ENCODE results near the gene FGF11. TPM values are rescaled to one million over a fixed set of nuclear protein-coding genes. Genes with fewer than 3 reads are reported as not detected.
"Not testable (repeated sequence)": the region's sequence is repeated elsewhere in the genome, so short reads cannot be mapped to it uniquely, and the experiment has no call there.

Gene FGF11
- total RNA-seq, 1 experiment from 2014 or later, result not detected

DNA sequence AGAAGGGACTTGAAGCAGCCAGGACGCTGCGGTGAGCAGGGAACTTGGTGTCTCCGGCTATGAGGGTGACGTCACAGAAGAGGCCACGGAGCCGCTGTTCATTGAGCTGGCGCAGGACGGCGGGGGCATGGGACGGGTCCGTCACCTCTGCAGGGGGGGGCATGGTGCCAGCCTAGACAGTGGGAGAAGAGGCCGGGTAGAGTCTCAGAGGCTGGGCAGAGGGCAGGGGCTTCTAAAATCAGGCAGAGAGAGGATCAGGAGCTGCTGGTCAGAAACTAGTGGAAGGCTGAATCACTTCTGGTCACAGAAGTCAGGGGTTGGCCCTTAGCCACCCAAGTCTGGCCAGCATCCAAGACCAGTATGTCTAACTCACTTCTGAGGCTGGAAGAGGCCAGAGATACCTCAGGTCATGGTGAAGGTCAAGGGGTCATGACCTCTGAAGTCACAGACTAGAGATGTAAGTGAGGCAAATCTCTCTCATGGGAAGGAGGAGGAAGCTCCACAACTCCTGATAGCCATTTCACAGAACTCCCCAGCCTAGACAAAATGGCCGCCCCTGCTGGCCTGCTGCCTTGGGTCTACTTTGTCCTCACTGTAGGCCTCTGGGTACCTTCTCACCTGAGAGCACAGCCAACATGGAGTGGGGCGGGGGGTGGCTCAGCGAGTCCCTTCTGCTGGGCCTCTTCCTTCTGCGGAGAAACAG is 27.5 kb downstream of the FGF11 start:
- no peak overlapping the region for H3K4me3 ChIP-seq
- H3K27ac ChIP-seq, result no peak overlapping the region
- DNase-seq (ENCODE audit: low read depth in 1 of 2, low spot score in 2 of 2), result no peak
- peaks cover 48% of the 10 kb centered on the region for H3K36me3 ChIP-seq
- no peaks in the 10 kb centered on the region for H3K27me3 ChIP-seq (replicated peaks)
- H3K4me1 ChIP-seq (replicated peaks), result no peaks in the 10 kb centered on the region
- no peaks in the 10 kb centered on the region for H3K9me3 ChIP-seq (replicated peaks)

DNA sequence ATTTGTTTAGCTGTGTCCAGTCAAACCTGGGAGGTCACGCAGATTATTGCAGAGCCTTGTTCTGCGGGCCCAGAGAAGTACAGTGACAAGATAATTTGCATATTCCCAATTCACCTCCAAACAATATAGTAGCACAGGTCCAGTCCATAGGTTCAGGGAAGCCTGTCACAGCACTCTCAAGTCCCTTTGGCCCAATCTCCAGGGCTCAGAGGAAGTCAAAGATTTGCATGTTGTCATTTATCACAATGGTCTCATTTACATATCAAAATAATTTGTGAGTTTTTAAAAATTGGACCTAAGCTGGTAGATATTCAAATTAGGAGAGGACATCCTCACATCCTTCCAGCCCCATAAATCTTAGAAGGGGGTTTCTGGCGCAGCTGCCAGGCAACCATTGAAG is 28.2 kb downstream of the FGF11 start:
- H3K27ac ChIP-seq, result no peak overlapping the region
- H3K27me3 ChIP-seq (replicated peaks), result no peaks in the 10 kb centered on the region
- H3K36me3 ChIP-seq, result peaks cover 48% of the 10 kb centered on the region
- DNase-seq (ENCODE audit: low read depth in 1 of 2, low spot score in 2 of 2), result no peak
- H3K4me3 ChIP-seq, result no peak overlapping the region
- H3K4me1 ChIP-seq (replicated peaks), result no peaks in the 10 kb centered on the region
- H3K9me3 ChIP-seq (replicated peaks), result no peaks in the 10 kb centered on the region

DNA sequence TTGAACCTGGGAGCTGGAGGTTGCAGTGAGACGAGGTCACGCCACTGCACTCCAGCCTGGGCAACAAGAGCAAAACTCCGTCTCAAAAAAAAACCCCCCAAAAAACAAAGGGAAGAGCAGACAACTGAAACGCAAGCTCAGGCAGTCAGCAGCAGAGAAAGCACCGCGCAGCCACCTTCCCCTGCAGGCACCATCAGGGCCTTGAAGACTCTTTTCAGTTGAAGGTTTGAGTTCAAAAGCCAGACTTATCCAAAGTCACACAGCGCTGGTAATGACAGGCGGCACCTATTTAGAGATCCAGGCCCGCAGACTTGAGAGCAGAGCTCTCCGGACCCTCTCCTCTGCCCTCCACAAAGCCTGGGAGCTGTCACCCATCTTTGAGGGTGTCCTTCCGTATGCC is 29.0 kb downstream of the FGF11 start:
- H3K27ac ChIP-seq, result no peak overlapping the region
- DNase-seq (ENCODE audit: low read depth in 1 of 2, low spot score in 2 of 2), result no peak
- no peaks in the 10 kb centered on the region for H3K27me3 ChIP-seq (replicated peaks)
- H3K4me3 ChIP-seq, result no peak overlapping the region
- H3K36me3 ChIP-seq, result peaks cover 40% of the 10 kb centered on the region
- no peaks in the 10 kb centered on the region for H3K4me1 ChIP-seq (replicated peaks)
- no peaks in the 10 kb centered on the region for H3K9me3 ChIP-seq (replicated peaks)

DNA sequence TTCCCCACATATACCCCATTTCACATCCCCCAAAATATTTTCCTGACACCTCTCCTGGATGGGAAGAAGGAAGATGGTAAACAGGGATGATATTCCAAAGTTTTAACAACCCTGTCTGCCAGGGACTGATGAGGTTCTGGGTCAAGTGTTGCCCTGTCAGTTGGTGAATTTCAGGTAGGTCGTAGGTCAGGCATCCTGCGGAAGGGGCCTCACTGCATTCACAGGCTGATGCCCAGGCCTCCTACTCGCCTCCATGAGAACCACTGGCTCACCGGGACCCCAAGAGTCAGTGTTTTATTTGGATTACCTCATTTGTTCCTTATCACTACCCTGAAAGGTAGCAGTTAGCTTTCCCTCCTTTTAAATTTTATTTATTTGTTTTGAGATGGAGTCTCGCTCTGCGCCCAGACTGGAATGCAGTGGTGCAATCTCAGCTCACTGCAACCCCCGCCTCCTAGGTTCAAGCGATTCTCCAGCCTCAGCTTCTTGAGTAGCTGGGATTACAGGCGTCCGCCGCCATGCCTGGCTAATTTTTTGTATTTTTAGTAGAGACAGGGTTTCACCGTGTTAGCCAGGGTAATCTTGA is 29.6 kb downstream of the FGF11 start:
- no peaks in the 10 kb centered on the region for H3K9me3 ChIP-seq (replicated peaks)
- no peak for DNase-seq (ENCODE audit: low read depth in 1 of 2, low spot score in 2 of 2)
- H3K36me3 ChIP-seq, result peaks cover 34% of the 10 kb centered on the region
- H3K27ac ChIP-seq, result no peak overlapping the region
- no peaks in the 10 kb centered on the region for H3K27me3 ChIP-seq (replicated peaks)
- no peaks in the 10 kb centered on the region for H3K4me1 ChIP-seq (replicated peaks)
- H3K4me3 ChIP-seq, result no peak overlapping the region

DNA sequence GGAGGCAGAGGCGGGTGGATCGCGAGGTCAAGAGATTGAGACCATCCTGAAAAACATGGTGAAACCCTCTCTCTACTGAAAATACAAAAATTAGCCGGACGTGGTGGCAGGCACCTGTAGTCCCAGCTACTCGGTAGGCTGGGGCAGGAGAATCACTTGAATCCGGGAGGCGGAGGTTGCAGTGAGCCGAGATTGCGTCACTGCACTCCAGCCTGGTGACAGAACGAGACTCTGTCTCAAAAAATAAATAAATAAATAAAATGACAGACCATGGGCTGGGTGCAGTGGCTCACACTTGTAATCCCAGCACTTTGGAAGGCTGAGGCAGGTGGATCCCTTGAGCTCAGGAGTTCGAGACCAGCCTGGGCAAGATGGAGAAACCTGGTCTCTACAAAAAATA is 30.5 kb downstream of the FGF11 start:
- not testable (repeated sequence) for H3K27me3 ChIP-seq (replicated peaks); H3K27ac ChIP-seq; H3K4me1 ChIP-seq (replicated peaks); DNase-seq (ENCODE audit: low read depth in 1 of 2, low spot score in 2 of 2); H3K9me3 ChIP-seq (replicated peaks); H3K4me3 ChIP-seq
- peaks cover 31% of the 10 kb centered on the region for H3K36me3 ChIP-seq

DNA sequence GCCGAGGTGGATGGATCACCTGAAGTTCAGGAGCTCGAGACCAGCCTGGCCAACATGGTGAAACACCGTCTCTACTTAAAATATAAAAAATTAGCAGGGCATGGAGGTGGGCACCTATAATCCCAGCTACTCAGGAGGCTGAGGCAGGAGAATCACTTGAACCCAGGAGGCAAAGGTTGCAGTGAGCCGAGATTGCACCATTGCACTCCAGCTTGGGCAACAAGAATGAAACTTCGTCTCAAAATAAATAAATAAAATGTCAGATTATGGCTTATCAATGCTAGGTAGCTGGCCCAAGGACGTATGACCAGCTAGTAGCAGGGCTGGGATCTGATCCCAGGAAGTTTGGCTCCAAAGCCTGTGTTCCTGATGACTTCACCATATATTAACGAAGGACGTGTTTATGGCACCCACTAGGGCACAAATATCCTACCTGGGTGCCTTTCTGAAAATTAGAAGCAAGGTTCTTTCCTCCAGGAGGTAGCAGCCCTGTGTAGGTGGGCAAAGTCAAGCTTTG is 31.2 kb downstream of the FGF11 start:
- peaks cover 30% of the 10 kb centered on the region for H3K36me3 ChIP-seq
- not testable (repeated sequence) for DNase-seq (ENCODE audit: low read depth in 1 of 2, low spot score in 2 of 2); H3K4me3 ChIP-seq; H3K9me3 ChIP-seq (replicated peaks); H3K4me1 ChIP-seq (replicated peaks); H3K27me3 ChIP-seq (replicated peaks); H3K27ac ChIP-seq

DNA sequence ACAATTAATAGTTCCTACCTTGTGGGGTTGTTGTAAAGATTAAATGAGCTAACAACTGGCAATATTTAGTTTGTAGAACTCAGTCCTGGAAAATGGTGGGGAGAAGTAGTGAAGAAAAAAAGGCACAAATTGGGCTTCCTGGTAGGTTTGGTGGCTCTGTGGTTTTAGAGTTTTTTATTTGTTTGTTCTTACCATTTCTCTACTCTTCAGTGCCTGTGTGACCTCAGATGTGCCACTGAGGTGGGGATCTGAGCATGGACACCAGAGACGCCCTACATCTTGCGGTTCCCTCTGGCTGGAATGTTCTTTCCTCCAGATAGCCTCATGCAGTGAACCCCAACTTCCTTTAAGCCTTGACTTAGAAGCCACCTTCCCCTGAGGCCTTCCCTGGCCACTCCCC is 32.4 kb downstream of the FGF11 start:
- no peak for DNase-seq (ENCODE audit: low read depth in 1 of 2, low spot score in 2 of 2)
- H3K4me3 ChIP-seq, result no peak overlapping the region

DNA sequence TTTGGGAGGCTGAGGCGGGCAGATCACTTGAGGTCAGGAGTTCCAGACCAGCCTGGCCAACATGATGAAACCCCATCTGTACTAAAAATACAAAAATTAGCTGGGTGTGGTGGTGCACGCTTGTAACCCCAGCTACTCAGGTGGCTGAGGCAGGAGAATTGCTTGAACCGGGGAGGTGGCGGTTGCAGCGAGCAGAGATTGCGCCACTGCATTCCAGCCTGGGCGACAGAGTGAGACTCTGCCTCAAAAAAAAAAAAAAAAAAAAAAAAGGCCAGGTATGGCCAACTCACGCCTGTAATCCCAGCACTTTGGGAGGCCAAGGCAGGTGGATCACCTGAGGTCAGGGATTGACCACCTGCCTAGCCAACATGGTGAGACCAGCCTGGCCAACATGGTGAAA is 35.5 kb downstream of the FGF11 start:
- peaks cover 32% of the 10 kb centered on the region for H3K4me1 ChIP-seq (replicated peaks)
- H3K27me3 ChIP-seq (replicated peaks); H3K9me3 ChIP-seq (replicated peaks); DNase-seq (ENCODE audit: low read depth in 1 of 2, low spot score in 2 of 2); H3K27ac ChIP-seq; H3K4me3 ChIP-seq: not testable (repeated sequence)
- peaks cover 16% of the 10 kb centered on the region for H3K36me3 ChIP-seq

More for the DNA sequence above, 32.4 kb downstream of the FGF11 start:
- H3K36me3 ChIP-seq, result peaks cover 21% of the 10 kb centered on the region
- peaks cover 9% of the 10 kb centered on the region for H3K4me1 ChIP-seq (replicated peaks)
- no peaks in the 10 kb centered on the region for H3K27me3 ChIP-seq (replicated peaks)
- no peaks in the 10 kb centered on the region for H3K9me3 ChIP-seq (replicated peaks)
- H3K27ac ChIP-seq, result no peak overlapping the region

DNA sequence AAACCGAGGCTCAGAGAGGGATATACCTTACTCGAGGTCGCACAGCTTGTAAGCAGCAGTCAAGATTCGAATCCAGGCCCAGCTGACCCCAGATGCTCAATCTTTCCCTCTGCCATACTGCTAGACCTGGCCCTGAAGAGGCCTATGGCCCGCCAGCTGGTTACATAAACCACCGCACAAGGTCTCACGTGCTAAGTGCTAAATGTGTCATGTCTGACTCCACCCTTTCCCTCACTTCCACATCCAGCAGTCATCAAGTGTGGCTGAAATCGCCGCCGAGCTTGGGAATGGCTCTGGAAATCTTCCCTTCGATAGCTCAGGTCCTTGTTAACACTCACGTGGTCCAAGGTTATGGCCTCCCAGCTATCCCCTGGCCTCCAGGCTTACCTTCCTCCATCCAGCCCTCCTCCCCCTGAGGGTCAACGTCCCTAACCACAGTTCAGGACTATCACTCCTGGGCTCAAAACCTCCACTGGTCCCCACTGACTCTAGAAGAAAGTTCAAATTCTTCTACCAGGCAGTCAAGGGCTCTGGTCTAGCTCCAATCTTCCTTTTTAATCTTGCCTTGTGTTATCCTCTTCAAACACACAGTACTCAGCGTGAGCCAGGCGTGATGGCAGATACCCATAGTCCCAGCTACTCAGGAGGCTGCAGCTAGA is 36.6 kb downstream of the FGF11 start:
- no peak for DNase-seq (ENCODE audit: low read depth in 1 of 2, low spot score in 2 of 2)
- no peak overlapping the region for H3K27ac ChIP-seq
- H3K36me3 ChIP-seq, result peaks cover 13% of the 10 kb centered on the region
- no peak overlapping the region for H3K4me3 ChIP-seq
- peaks cover 44% of the 10 kb centered on the region for H3K4me1 ChIP-seq (replicated peaks)
- no peaks in the 10 kb centered on the region for H3K9me3 ChIP-seq (replicated peaks)
- no peaks in the 10 kb centered on the region for H3K27me3 ChIP-seq (replicated peaks)

DNA sequence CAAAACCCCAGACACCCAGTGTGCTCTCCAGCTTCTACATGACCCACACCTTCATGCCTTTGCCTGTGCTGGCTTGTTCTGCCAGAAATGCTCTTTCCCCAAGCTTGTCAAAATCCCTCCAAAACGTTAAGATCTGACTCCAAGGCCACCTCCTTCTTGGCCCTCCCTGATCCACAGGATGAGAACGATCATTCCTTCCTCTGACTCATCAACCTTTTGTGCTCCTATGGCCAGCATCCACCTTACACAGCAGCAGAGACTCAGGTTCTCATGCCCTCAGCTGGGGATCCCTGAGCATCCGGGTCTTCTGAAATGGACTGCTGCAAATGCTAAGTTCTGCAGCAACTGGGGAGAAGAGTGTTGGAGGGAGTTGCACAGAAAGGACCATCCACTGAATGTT is 37.2 kb downstream of the FGF11 start:
- no peaks in the 10 kb centered on the region for H3K27me3 ChIP-seq (replicated peaks)
- H3K9me3 ChIP-seq (replicated peaks), result no peaks in the 10 kb centered on the region
- peaks cover 10% of the 10 kb centered on the region for H3K36me3 ChIP-seq
- DNase-seq (ENCODE audit: low read depth in 1 of 2, low spot score in 2 of 2), result peak in 1 of 2 experiments; percentile 23
- H3K4me1 ChIP-seq (replicated peaks), result peaks cover 47% of the 10 kb centered on the region
- no peak overlapping the region for H3K27ac ChIP-seq
- H3K4me3 ChIP-seq, result no peak overlapping the region

DNA sequence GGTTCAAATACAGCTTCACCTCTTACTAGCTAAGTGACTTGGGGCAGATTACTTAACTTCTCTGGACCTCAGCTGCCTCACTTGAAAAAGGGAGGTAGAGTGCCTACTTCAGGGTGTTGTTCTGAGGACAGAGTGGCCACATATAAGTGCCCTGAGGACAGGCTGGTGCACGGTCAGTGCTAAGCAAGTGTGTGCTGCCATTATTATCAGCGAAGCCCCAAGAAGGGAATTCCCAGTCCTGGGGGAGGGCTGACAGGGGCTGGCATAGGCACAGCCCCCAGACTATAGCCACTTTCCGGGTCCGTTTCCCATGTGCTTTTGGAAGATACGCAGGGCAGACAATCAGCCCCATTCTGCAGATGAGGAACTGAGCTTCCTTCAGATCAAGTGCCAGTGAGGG is 37.6 kb downstream of the FGF11 start:
- no peak for DNase-seq (ENCODE audit: low read depth in 1 of 2, low spot score in 2 of 2)
- Histone ChIP-seq H3K4me1 (replicated peaks) (peaks cover 47% of the 10 kb centered on the region), H3K27me3 (replicated peaks) (no peaks in the 10 kb centered on the region), H3K9me3 (replicated peaks) (no peaks in the 10 kb centered on the region), H3K4me3 (no peak overlapping the region; the same call in 1 of the 2 replicates), H3K27ac (peak overlapping the region; percentile 96; the same call in 1 of the 2 replicates), H3K36me3 (peaks cover 9% of the 10 kb centered on the region)

DNA sequence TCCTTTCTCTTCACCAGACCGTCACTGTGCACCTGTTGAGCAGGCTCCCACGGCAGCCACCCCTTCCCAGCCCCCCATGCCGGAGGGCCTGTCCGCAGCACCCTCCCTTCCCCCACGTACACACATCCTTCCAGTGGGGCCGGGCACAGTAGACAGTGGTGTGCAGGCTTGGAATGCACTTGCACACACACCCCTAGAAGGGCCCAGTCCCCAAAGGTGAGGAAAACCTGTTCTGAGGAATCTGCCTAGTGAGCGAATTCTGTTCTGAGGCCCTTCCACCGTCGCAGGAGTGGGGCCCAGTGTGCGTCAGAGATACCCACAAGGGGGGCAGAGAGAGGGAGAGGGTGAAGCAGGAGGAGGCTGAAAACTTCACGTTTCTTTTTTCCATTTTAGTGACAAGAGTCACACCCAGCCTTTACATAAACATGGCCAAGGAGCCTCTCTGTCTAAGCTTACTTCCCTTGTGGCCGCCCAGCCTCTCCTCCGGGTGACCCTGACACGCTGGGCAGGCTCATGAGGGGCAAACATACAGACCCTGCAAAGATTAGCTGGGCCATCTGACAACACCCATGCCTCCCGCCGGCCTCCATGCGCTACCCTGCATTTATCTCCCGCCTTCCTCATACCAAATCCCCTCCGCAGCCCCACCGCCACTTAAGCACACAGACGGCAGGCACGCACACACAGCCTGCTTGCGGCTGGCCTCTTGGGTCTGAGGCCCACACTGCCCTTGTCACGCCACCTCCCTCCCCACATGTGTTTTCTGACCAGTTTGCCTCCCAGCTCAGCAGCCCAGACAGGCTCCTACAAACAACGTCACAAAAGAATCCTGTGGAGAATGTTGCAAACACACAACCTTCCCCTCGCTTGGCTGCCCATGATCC is 38.3 kb downstream of the FGF11 start:
- H3K27me3 ChIP-seq (replicated peaks), result no peaks in the 10 kb centered on the region
- peak overlapping the region; percentile 95 for H3K4me3 ChIP-seq
- peaks cover 47% of the 10 kb centered on the region for H3K4me1 ChIP-seq (replicated peaks)
- peak overlapping the region; percentile 96 for H3K27ac ChIP-seq
- peaks cover 9% of the 10 kb centered on the region for H3K36me3 ChIP-seq
- H3K9me3 ChIP-seq (replicated peaks), result no peaks in the 10 kb centered on the region
- peak; percentile 81 to 86 for DNase-seq (ENCODE audit: low read depth in 1 of 2, low spot score in 2 of 2)
